ENCODE data around the gene FAM174C. TPM values are rescaled to one million over a fixed set of nuclear protein-coding genes. Genes with fewer than 3 reads are reported as not detected.

FAM174C gene
- polyA plus RNA-seq, 1 donor (not counting 4 experiments of a cell fraction or from before 2014, with no cell fraction given), result 18.5 TPM

DNA sequence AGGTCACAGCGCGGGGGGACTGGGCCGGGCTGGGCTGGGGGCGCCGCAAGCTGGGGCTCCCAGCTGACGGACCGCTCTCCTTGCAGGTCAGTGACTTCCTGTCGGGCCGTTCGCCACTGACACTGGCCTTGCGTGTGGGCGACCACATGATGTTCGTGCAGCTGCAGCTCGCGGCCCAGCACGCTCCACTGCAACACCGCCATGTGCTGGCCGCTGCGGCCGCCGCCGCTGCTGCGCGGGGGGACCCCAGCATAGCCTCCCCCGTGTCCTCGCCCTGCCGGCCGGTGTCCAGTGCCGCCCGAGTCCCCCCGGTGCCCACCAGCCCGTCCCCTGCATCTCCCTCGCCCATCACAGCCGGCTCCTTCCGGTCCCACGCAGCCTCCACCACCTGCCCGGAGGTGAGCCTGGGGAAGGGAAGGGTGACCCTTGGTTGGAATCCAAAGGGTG lies 21.2 kb upstream of the FAM174C start:
- Histone ChIP-seq H3K4me2 (ENCODE audit: control insufficient read depth, extremely low read depth, insufficient read depth, low read depth, low read length) (no peak overlapping the region), H3K27me3 (ENCODE audit: control insufficient read depth, extremely low read depth, insufficient read depth, low read length) (no peaks in the 10 kb centered on the region), H3K9ac (ENCODE audit: control insufficient read depth, extremely low read depth, insufficient read depth, low read length) (no peak overlapping the region), H3K27ac (ENCODE audit: control insufficient read depth, insufficient read depth, low read length) (no peak overlapping the region), H3K9me1 (ENCODE audit: control insufficient read depth, extremely low read depth, insufficient read depth, low read length) (no peaks in the 10 kb centered on the region), H4K20me1 (ENCODE audit: control insufficient read depth, extremely low read depth, insufficient read depth, low read length) (peaks cover 14% of the 10 kb centered on the region), H3K4me1 (ENCODE audit: control insufficient read depth, extremely low read depth, insufficient read depth, low read length) (peaks cover 27% of the 10 kb centered on the region), H3K9me3 (ENCODE audit: control insufficient read depth, low read depth, low read length) (no peaks in the 10 kb centered on the region), H3K79me2 (ENCODE audit: control insufficient read depth, insufficient read depth, low read length) (peaks cover 56% of the 10 kb centered on the region), H3K4me3 (ENCODE audit: control insufficient read depth in 2 of 3, extremely low read depth in 1 of 3, insufficient read depth in 2 of 3, low read depth in 1 of 3, low read length in 3 of 3) (no peak overlapping the region), H2AFZ (ENCODE audit: control insufficient read depth, low read length) (no peak overlapping the region), H3K36me3 (ENCODE audit: control insufficient read depth in 2 of 2, extremely low read depth in 1 of 2, insufficient read depth in 2 of 2, low read length in 2 of 2) (peaks cover 28 to 50% of the 10 kb centered on the region in 2 experiments)
- dilution Hi-C loops (cut with MboI; ENCODE audit: extremely low pct_ligation_motif_present, low sequenced_read_pairs), result no loop called here
- FAIRE-seq (no peak), DNase-seq (ENCODE audit: low read depth, low spot score) (no peak)
- no peak for TF ChIP-seq EZH2 (IDR thresholded peaks at IDR 0.05; ENCODE audit: low read length)
- TF ChIP-seq, protein P1, sequence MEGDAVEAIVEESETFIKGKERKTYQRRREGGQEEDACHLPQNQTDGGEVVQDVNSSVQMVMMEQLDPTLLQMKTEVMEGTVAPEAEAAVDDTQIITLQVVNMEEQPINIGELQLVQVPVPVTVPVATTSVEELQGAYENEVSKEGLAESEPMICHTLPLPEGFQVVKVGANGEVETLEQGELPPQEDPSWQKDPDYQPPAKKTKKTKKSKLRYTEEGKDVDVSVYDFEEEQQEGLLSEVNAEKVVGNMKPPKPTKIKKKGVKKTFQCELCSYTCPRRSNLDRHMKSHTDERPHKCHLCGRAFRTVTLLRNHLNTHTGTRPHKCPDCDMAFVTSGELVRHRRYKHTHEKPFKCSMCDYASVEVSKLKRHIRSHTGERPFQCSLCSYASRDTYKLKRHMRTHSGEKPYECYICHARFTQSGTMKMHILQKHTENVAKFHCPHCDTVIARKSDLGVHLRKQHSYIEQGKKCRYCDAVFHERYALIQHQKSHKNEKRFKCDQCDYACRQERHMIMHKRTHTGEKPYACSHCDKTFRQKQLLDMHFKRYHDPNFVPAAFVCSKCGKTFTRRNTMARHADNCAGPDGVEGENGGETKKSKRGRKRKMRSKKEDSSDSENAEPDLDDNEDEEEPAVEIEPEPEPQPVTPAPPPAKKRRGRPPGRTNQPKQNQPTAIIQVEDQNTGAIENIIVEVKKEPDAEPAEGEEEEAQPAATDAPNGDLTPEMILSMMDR (optimal IDR thresholded peaks at IDR 0.05 in 1 of 3, IDR thresholded peaks at IDR 0.05 in 1 of 3, conservative IDR thresholded peaks at IDR 0.05 in 1 of 3; ENCODE audit: extremely low read depth in 1 of 3, insufficient read depth in 2 of 3, low read length in 3 of 3), result no peak

DNA sequence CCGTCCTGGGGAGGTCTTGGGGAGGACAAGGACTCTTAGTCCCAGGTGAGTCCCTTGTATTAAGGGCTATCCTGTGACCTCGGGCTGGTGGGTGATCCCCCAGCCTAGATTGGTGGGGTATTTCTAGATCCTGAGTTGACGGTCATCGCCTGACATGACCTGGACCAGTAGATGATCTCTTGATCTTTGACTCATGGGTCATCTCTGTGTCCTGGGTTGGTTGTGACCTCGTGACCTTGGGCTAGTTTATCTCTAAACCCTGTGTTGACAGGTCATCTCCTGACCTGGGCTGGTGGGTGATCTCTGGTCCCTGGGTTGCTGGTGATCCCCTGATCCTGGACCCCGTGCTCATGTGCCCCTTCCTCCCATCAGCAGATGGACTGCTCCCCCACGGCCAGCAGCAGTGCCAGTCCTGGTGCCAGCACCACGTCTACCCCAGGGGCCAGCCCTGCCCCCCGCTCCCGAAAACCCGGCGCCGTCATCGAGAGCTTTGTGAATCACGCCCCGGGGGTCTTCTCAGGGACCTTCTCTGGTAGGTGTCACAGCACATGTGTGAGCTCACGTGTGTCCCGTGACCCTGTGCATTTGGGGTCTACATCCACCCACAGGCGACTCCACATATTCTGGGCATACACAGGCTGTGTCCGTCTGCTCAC lies 20.7 kb upstream of the FAM174C start:
- no peak for TF ChIP-seq EZH2 (IDR thresholded peaks at IDR 0.05; ENCODE audit: low read length)
- TF ChIP-seq, protein P1 (optimal IDR thresholded peaks at IDR 0.05 in 1 of 3, IDR thresholded peaks at IDR 0.05 in 1 of 3, conservative IDR thresholded peaks at IDR 0.05 in 1 of 3; ENCODE audit: extremely low read depth in 1 of 3, insufficient read depth in 2 of 3, low read length in 3 of 3), result no peak
- H3K27me3 ChIP-seq (ENCODE audit: control insufficient read depth, extremely low read depth, insufficient read depth, low read length), result no peaks in the 10 kb centered on the region
- H2AFZ ChIP-seq (ENCODE audit: control insufficient read depth, low read length), result no peak overlapping the region
- H4K20me1 ChIP-seq (ENCODE audit: control insufficient read depth, extremely low read depth, insufficient read depth, low read length), result peaks cover 16% of the 10 kb centered on the region
- dilution Hi-C loops (cut with MboI; ENCODE audit: extremely low pct_ligation_motif_present, low sequenced_read_pairs), result no loop called here
- no peak overlapping the region for H3K4me3 ChIP-seq (ENCODE audit: control insufficient read depth in 2 of 3, extremely low read depth in 1 of 3, insufficient read depth in 2 of 3, low read depth in 1 of 3, low read length in 3 of 3)
- peaks cover 56% of the 10 kb centered on the region for H3K79me2 ChIP-seq (ENCODE audit: control insufficient read depth, insufficient read depth, low read length)
- H3K9me1 ChIP-seq (ENCODE audit: control insufficient read depth, extremely low read depth, insufficient read depth, low read length), result no peaks in the 10 kb centered on the region
- no peak overlapping the region for H3K4me2 ChIP-seq (ENCODE audit: control insufficient read depth, extremely low read depth, insufficient read depth, low read depth, low read length)
- no peak overlapping the region for H3K9ac ChIP-seq (ENCODE audit: control insufficient read depth, extremely low read depth, insufficient read depth, low read length)
- no peak overlapping the region for H3K27ac ChIP-seq (ENCODE audit: control insufficient read depth, insufficient read depth, low read length)
- FAIRE-seq, result no peak
- no peak for DNase-seq (ENCODE audit: low read depth, low spot score)
- H3K4me1 ChIP-seq (ENCODE audit: control insufficient read depth, extremely low read depth, insufficient read depth, low read length), result peaks cover 32% of the 10 kb centered on the region
- peaks cover 28 to 50% of the 10 kb centered on the region in 2 experiments for H3K36me3 ChIP-seq (ENCODE audit: control insufficient read depth in 2 of 2, extremely low read depth in 1 of 2, insufficient read depth in 2 of 2, low read length in 2 of 2)
- H3K9me3 ChIP-seq (ENCODE audit: control insufficient read depth, low read depth, low read length), result no peaks in the 10 kb centered on the region

Measured in keratinocyte (primary cell).